ENCODE data around the gene ABCG8.

DNA sequence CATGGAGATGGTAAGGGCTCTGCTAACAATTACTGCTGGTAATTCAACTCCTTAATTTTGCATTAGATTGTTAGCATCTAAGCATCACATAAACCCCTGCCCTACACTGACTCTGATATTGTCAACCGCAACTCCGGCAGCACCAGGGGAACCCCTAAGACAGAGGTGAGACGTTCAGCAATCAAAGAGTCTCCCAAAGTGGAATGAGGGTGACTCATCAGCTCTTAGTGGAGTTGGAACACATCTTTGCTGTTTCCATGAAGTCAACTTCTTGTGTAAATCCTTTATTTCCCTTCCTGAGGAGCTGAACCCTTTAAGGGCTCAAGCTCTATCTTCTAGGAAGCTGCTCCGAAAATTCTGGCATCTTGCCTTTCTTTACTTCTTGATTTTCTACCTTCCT is 52.1 kb downstream of the ABCG8 start:
- TF ChIP-seq, protein P1, sequence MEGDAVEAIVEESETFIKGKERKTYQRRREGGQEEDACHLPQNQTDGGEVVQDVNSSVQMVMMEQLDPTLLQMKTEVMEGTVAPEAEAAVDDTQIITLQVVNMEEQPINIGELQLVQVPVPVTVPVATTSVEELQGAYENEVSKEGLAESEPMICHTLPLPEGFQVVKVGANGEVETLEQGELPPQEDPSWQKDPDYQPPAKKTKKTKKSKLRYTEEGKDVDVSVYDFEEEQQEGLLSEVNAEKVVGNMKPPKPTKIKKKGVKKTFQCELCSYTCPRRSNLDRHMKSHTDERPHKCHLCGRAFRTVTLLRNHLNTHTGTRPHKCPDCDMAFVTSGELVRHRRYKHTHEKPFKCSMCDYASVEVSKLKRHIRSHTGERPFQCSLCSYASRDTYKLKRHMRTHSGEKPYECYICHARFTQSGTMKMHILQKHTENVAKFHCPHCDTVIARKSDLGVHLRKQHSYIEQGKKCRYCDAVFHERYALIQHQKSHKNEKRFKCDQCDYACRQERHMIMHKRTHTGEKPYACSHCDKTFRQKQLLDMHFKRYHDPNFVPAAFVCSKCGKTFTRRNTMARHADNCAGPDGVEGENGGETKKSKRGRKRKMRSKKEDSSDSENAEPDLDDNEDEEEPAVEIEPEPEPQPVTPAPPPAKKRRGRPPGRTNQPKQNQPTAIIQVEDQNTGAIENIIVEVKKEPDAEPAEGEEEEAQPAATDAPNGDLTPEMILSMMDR (IDR thresholded peaks at IDR 0.05; ENCODE audit: extremely low read depth in 1 of 2, insufficient read depth in 1 of 2, low read depth in 1 of 2, low read length in 2 of 2): no peak
- no peak for TF ChIP-seq POLR2AphosphoS5 (IDR thresholded peaks at IDR 0.05; ENCODE audit: insufficient read depth, low read depth, low read length)
